MM.1S (cell line): Measurements from ENCODE around the gene RPL7A.

Experiments used
- DNase-seq: peaks from one replicate; pipeline ENCODE4 v3.0.0-alpha.2; 2015
- H2AFZ ChIP-seq: fragments of 300-600 bp; sonication (generic); 2 replicates; pipeline ENCODE4 v1.6.0; 2016; ENCODE audit warnings: antibody characterized with exemption, low read length
- H3F3A ChIP-seq: fragments of 300-600 bp; sonication (generic); 2 replicates; pipeline ENCODE4 v1.6.1; 2016; ENCODE audit warnings: mild to moderate bottlenecking, antibody characterized with exemption, low read length, moderate library complexity, mixed read lengths; ENCODE audit not compliant: insufficient read depth
- H3K27ac ChIP-seq: fragments of 300-600 bp; sonication (generic); 2 replicates; pipeline ENCODE4 v1.5.1; 2016; ENCODE audit warnings: mild to moderate bottlenecking, low read length
- H3K27me3 ChIP-seq: fragments of 300-600 bp; sonication (generic); replicated peaks from 2 replicates; pipeline ENCODE4 v1.6.0; 2016; ENCODE audit warnings: low read length; ENCODE audit not compliant: insufficient read depth
- H3K36me3 ChIP-seq: fragments of 300-600 bp; sonication (generic); replicated peaks from 2 replicates; pipeline ENCODE4 v1.6.1; 2016; ENCODE audit warnings: mild to moderate bottlenecking, low read length, mixed read lengths; ENCODE audit not compliant: insufficient read depth
- H3K4me1 ChIP-seq: fragments of 300-600 bp; sonication (generic); 2 replicates; pipeline ENCODE4 v1.6.1; 2016; ENCODE audit warnings: low read length, mixed read lengths
- H3K4me2 ChIP-seq: fragments of 300-600 bp; sonication (generic); 2 replicates; pipeline ENCODE4 v1.6.0; 2016; ENCODE audit warnings: low read depth, low read length
- H3K4me3 ChIP-seq: fragments of 300-600 bp; sonication (generic); 2 replicates; pipeline ENCODE4 v1.5.1; 2016; ENCODE audit warnings: low read length, mixed read lengths
- H3K79me2 ChIP-seq: fragments of 300-600 bp; sonication (generic); 2 replicates; pipeline ENCODE4 v1.6.1; 2016; ENCODE audit warnings: mixed run types, low read length, mixed read lengths
- H3K9ac ChIP-seq: fragments of 300-600 bp; sonication (generic); 2 replicates; pipeline ENCODE4 v1.6.1; 2016; ENCODE audit warnings: low read length, mixed read lengths
- H3K9me2 ChIP-seq: fragments of 300-600 bp; sonication (generic); replicated peaks from 2 replicates; pipeline ENCODE4 v1.6.1; 2016; ENCODE audit warnings: mild to moderate bottlenecking, low read length, mixed read lengths; ENCODE audit not compliant: insufficient read depth
- H3K9me3 ChIP-seq: fragments of 300-600 bp; sonication (generic); replicated peaks from 2 replicates; pipeline ENCODE4 v1.6.1; 2016; ENCODE audit warnings: mild to moderate bottlenecking, low read length, mixed read lengths; ENCODE audit not compliant: insufficient read depth
- H4K20me1 ChIP-seq: fragments of 300-600 bp; sonication (generic); 2 replicates; pipeline ENCODE4 v1.6.1; 2016; ENCODE audit warnings: mild to moderate bottlenecking, low read length, moderate library complexity, mixed read lengths; ENCODE audit not compliant: insufficient read depth
- EZH2 ChIP-seq: fragments of 300-600 bp; sonication (generic); optimal IDR thresholded peaks from 2 replicates; pipeline ENCODE3; 2017; ENCODE audit warnings: low read depth, mild to moderate bottlenecking, antibody characterized with exemption, low read length, mixed read lengths
- EZH2phosphoT487 ChIP-seq: fragments of 300-600 bp; sonication (generic); IDR thresholded peaks from 2 replicates; pipeline ENCODE4 v1.6.1; 2018; ENCODE audit warnings: antibody characterized with exemption, low read length
- TF ChIP-seq, protein P1 (sequence below): fragments of 300-600 bp; sonication (generic); IDR thresholded peaks from 2 replicates; pipeline ENCODE4 v1.5.1; 2016; ENCODE audit warnings: antibody characterized with exemption, low read length, mixed read lengths

Gene RPL7A

GRCh38 chr9:133339641-133340040 lies 8.4 kb upstream of the RPL7A start:
- no peak for TF ChIP-seq EZH2
- TF ChIP-seq, protein P1, sequence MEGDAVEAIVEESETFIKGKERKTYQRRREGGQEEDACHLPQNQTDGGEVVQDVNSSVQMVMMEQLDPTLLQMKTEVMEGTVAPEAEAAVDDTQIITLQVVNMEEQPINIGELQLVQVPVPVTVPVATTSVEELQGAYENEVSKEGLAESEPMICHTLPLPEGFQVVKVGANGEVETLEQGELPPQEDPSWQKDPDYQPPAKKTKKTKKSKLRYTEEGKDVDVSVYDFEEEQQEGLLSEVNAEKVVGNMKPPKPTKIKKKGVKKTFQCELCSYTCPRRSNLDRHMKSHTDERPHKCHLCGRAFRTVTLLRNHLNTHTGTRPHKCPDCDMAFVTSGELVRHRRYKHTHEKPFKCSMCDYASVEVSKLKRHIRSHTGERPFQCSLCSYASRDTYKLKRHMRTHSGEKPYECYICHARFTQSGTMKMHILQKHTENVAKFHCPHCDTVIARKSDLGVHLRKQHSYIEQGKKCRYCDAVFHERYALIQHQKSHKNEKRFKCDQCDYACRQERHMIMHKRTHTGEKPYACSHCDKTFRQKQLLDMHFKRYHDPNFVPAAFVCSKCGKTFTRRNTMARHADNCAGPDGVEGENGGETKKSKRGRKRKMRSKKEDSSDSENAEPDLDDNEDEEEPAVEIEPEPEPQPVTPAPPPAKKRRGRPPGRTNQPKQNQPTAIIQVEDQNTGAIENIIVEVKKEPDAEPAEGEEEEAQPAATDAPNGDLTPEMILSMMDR, result no peak
- TF ChIP-seq EZH2phosphoT487, result no peak
- Histone ChIP-seq H3K27ac (no peak overlapping the region), H3K9me3 (no peaks in the 10 kb centered on the region), H3K4me3 (no peak overlapping the region), H4K20me1 (no peaks in the 10 kb centered on the region), H3K9me2 (no peaks in the 10 kb centered on the region), H3F3A (peaks cover 10% of the 10 kb centered on the region; the same call in 1 of the 2 replicates), H3K9ac (no peak overlapping the region), H2AFZ (no peak overlapping the region), H3K79me2 (peaks cover 13% of the 10 kb centered on the region), H3K4me2 (no peak overlapping the region), H3K36me3 (no peaks in the 10 kb centered on the region), H3K27me3 (no peaks in the 10 kb centered on the region), H3K4me1 (0 out of 2 replicates have a peak, but pooled peaks cover 4% of the 10 kb centered on the region)
- no peak for DNase-seq

GRCh38 chr9:133340256-133340655 lies 7.8 kb upstream of the RPL7A start:
- Histone ChIP-seq H3K27ac (no peak overlapping the region), H3K79me2 (peaks cover 10% of the 10 kb centered on the region), H3K36me3 (no peaks in the 10 kb centered on the region), H3K27me3 (no peaks in the 10 kb centered on the region), H3K4me1 (0 out of 2 replicates have a peak, but pooled peaks cover 1% of the 10 kb centered on the region), H2AFZ (no peak overlapping the region), H3K9me3 (no peaks in the 10 kb centered on the region), H3K9ac (no peak overlapping the region), H3F3A (peaks cover 10% of the 10 kb centered on the region; the same call in 1 of the 2 replicates), H3K9me2 (no peaks in the 10 kb centered on the region), H4K20me1 (no peaks in the 10 kb centered on the region), H3K4me3 (no peak overlapping the region), H3K4me2 (no peak overlapping the region)
- no peak for TF ChIP-seq EZH2phosphoT487
- TF ChIP-seq EZH2, result no peak
- TF ChIP-seq, protein P1, result no peak
- DNase-seq, result no peak

DNA sequence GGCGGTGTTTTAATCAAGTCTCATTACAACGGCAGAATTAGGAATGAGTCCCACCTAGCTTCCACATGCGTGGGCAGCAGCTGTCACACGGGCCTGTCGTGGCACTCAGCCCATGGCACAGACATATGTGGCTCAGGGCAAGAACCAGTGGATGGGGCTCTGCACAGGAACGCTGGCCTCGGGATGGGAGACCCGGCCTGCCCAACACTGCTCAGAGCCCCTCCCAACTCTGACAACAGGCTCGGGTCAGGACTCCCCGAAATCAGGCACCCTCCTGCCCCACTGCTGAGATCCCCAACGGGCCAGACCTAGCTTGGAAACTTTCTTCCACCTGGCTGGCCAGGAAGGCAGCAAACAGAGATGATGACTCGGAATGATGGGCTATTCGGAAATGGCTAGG lies 7.1 kb upstream of the RPL7A start:
- Histone ChIP-seq H3K4me1 (no peaks in the 10 kb centered on the region), H3K9ac (no peak overlapping the region), H3K27ac (no peak overlapping the region), H3F3A (peaks cover 7% of the 10 kb centered on the region; the same call in 1 of the 2 replicates), H3K9me2 (no peaks in the 10 kb centered on the region), H4K20me1 (no peaks in the 10 kb centered on the region), H3K36me3 (no peaks in the 10 kb centered on the region), H3K27me3 (no peaks in the 10 kb centered on the region), H3K9me3 (no peaks in the 10 kb centered on the region), H3K79me2 (peaks cover 10% of the 10 kb centered on the region), H3K4me2 (no peak overlapping the region), H2AFZ (no peak overlapping the region), H3K4me3 (no peak overlapping the region)
- no peak for DNase-seq
- TF ChIP-seq, protein P1, result no peak
- no peak for TF ChIP-seq EZH2
- TF ChIP-seq EZH2phosphoT487, result no peak
